H1 (cell line): Measurements from ENCODE around the gene CAPN14. TPM values are rescaled to one million over a fixed set of nuclear protein-coding genes. Genes with fewer than 3 reads are reported as not detected.

Experiments used
- JUND ChIP-seq: IDR thresholded peaks from 2 replicates; pipeline ENCODE4 v1.6.1; 2011; ENCODE audit warnings: mild to moderate bottlenecking, improper control_type of control experiment, low read length
- polyA plus RNA-seq, 7 experiments: library from polyadenylated mRNA; depleted of rRNA in 3 of 7; stranded (reverse) in 5 of 7; unstranded in 2 of 7; fragments of >200 nt in 5 of 7; fragments of 200-250 nt in 2 of 7; gene quantifications; 1 replicate in 5 of 7; 2 replicates in 1 of 7; 4 replicates in 1 of 7; pipeline versions ENCODE4 v1.2.1 to v1.2.3, GENCODE V29; 2011 to 2013; ENCODE audit warnings: missing spikeins in 2 of 7, mixed read lengths in 2 of 7
- total RNA-seq: library from RNA; stranded (reverse); fragmentation: NEBNext Ultra II Directional; extraction: Animal tissue kit (Norgen Biotek cat#: 25700); gene quantifications from 2 replicates; pipeline ENCODE4 v1.2.1, GENCODE V29; 2021

CAPN14 gene
- total and polyA plus RNA-seq, 2 of the 8 experiments (the other 6 are each of a cell fraction or from before 2014, with no cell fraction given): 0.07 TPM; not detected in 1

GRCh38 chr2:31197669-31198068 lies 19.6 kb downstream of the CAPN14 start (continued):
- TF ChIP-seq JUND: no peak
